SK-N-SH (cell line): ENCODE data around the gene NUP210L. TPM values are rescaled to one million over a fixed set of nuclear protein-coding genes. Genes with fewer than 3 reads are reported as not detected.

Experiments
- CTCF ChIA-PET: fragments of 300-600, 350-600 bp; formaldehyde crosslinking; extraction: SDS; loops from one replicate; lab custom pipeline; 2021; lab: Yijun Ruan, JAX
- POLR2A ChIA-PET: fragments of 350-600 bp; sonication (Branson Sonifier 250); formaldehyde crosslinking; extraction: SDS; loops from one replicate; lab custom pipeline; 2020; ENCODE audit warnings: antibody characterized with exemption, inconsistent platforms; lab: Yijun Ruan, JAX
- DNase-seq: peaks from one replicate; pipeline ENCODE4 v3.0.0; 2012
- H2AFZ ChIP-seq: fragments of 200-600 bp; sonication (generic); 2 replicates; pipeline ENCODE4 v1.8.1; 2016; ENCODE audit warnings: antibody characterized with exemption, mild to moderate bottlenecking, low read depth
- H3F3A ChIP-seq: fragments of 200-600 bp; sonication (generic); replicated peaks from 2 replicates; pipeline ENCODE3; 2016; ENCODE audit warnings: antibody characterized with exemption, mild to moderate bottlenecking; ENCODE audit not compliant: insufficient read depth
- H3K27ac ChIP-seq, 2 experiments: fragments of 200-500 bp in 1 of 2; fragments of 200-600 bp in 1 of 2; sonication (Bioruptor generic) in 1 of 2; sonication (generic), shearing (Covaris generic) in 1 of 2; 2 replicates each; pipeline versions ENCODE4 v1.5.1 to v1.6.1; 2014 to 2016; ENCODE audit warnings: low read depth in 2 of 2, inconsistent platforms in 1 of 2, low read length in 1 of 2, mild to moderate bottlenecking in 1 of 2, mixed read lengths in 1 of 2
- H3K27me3 ChIP-seq: fragments of 200-600 bp; sonication (generic), shearing (Covaris generic); 2 replicates; pipeline ENCODE4 v1.6.1; 2016; ENCODE audit warnings: mixed run types; ENCODE audit not compliant: insufficient read depth
- H3K36me3 ChIP-seq, 2 experiments: fragments of 200-500 bp in 1 of 2; fragments of 200-600 bp in 1 of 2; sonication (Bioruptor generic) in 1 of 2; sonication (generic) in 1 of 2; replicated peaks in 1 of 2; 2 replicates each; pipeline versions ENCODE3 to v1.5.1; 2014 to 2016; ENCODE audit warnings: low read length in 1 of 2, mild to moderate bottlenecking in 1 of 2; ENCODE audit not compliant: insufficient read depth in 2 of 2, control insufficient read depth in 1 of 2
- H3K4me1 ChIP-seq, 2 experiments: fragments of 200-500 bp in 1 of 2; fragments of 200-600 bp in 1 of 2; sonication (Bioruptor generic) in 1 of 2; sonication (generic), shearing (Covaris generic) in 1 of 2; 2 replicates each; pipeline versions ENCODE4 v1.5.1 to v1.6.1; 2014 to 2016; ENCODE audit warnings: low read depth in 1 of 2, low read length in 1 of 2, mixed run types in 1 of 2; ENCODE audit not compliant: insufficient read depth in 2 of 2, control insufficient read depth in 1 of 2
- H3K4me2 ChIP-seq: fragments of 200-600 bp; sonication (generic), shearing (Covaris generic); 2 replicates; pipeline ENCODE4 v1.6.1; 2017; ENCODE audit warnings: mixed run types
- H3K4me3 ChIP-seq, 2 experiments: fragments of 200-500 bp in 1 of 2; fragments of 200-600 bp in 1 of 2; sonication (Bioruptor generic) in 1 of 2; sonication (generic), shearing (Covaris generic) in 1 of 2; 2 replicates each; pipeline versions ENCODE4 v1.5.1 to v1.8.1; 2014 to 2016; ENCODE audit warnings: low read depth in 2 of 2, inconsistent platforms in 1 of 2, low read length in 1 of 2, mild to moderate bottlenecking in 1 of 2, mixed read lengths in 1 of 2, moderate library complexity in 1 of 2
- H3K79me2 ChIP-seq: fragments of 200-600 bp; sonication (generic); 2 replicates; pipeline ENCODE4 v1.8.1; 2017; ENCODE audit warnings: mild to moderate bottlenecking; ENCODE audit not compliant: insufficient read depth
- H3K9ac ChIP-seq: fragments of 200-600 bp; sonication (generic); 2 replicates; pipeline ENCODE4 v1.6.1; 2017; ENCODE audit warnings: mixed run types
- H3K9me2 ChIP-seq: fragments of 200-600 bp; sonication (generic); 2 replicates; pipeline ENCODE4 v1.6.1; 2017; ENCODE audit warnings: mixed run types
- H3K9me3 ChIP-seq: fragments of 200-600 bp; sonication (generic); 2 replicates; pipeline ENCODE4 v1.6.1; 2017; ENCODE audit warnings: mixed run types, mild to moderate bottlenecking, moderate library complexity
- H4K20me1 ChIP-seq: fragments of 200-600 bp; sonication (generic); 2 replicates; pipeline ENCODE4 v1.6.1; 2017; ENCODE audit warnings: mild to moderate bottlenecking, mixed run types; ENCODE audit not compliant: insufficient read depth
- CHD2 ChIP-seq: fragments of 150-350 bp; IDR thresholded peaks from 2 replicates; pipeline ENCODE4 v1.6.1; 2018; ENCODE audit warnings: low read length; ENCODE audit not compliant: partially characterized antibody
- CTCF ChIP-seq: fragments of 200-600 bp; sonication (generic); IDR thresholded peaks from 2 replicates; pipeline ENCODE4 v1.6.1; 2017; ENCODE audit warnings: antibody characterized with exemption, mild to moderate bottlenecking, moderate library complexity
- ELF1 ChIP-seq: IDR thresholded peaks from 2 replicates; pipeline ENCODE4 v1.4.0; 2012
- EP300 ChIP-seq, 2 experiments: IDR thresholded peaks; 2 replicates each; pipeline versions ENCODE4 v1.4.0 to v1.6.1; 2012; ENCODE audit warnings: borderline replicate concordance in 1 of 2, low read depth in 1 of 2, low read length in 1 of 2
- EZH2phosphoT487 ChIP-seq: fragments of 200-600 bp; sonication (generic); IDR thresholded peaks from 2 replicates; pipeline ENCODE4 v1.6.1; 2017; ENCODE audit warnings: low read depth, mixed run types, mild to moderate bottlenecking, antibody characterized with exemption, moderate library complexity, borderline replicate concordance
- FOSL2 ChIP-seq: IDR thresholded peaks from 2 replicates; pipeline ENCODE4 v1.4.0; 2012; ENCODE audit warnings: low read depth, mild to moderate bottlenecking, moderate library complexity, borderline replicate concordance
- FOXJ3 ChIP-seq: sonication (generic); formaldehyde crosslinking; IDR thresholded peaks from 2 replicates; pipeline ENCODE4 v1.5.1; 2020; ENCODE audit warnings: mild to moderate bottlenecking, missing genetic modification reagents
- GABPA ChIP-seq: IDR thresholded peaks from 2 replicates; pipeline ENCODE4 v1.4.0; 2012; ENCODE audit warnings: low read depth, mild to moderate bottlenecking
- GATA2 ChIP-seq: sonication (generic); formaldehyde crosslinking; IDR thresholded peaks from 2 replicates; pipeline ENCODE4 v1.5.0; 2020; ENCODE audit warnings: mild to moderate bottlenecking, missing genetic modification reagents
- IRF3 ChIP-seq: fragments of 150-350 bp; IDR thresholded peaks from 2 replicates; pipeline ENCODE4 v1.6.1; 2016; ENCODE audit warnings: mild to moderate bottlenecking, low read depth, low read length
- MEF2A ChIP-seq: IDR thresholded peaks from 2 replicates; pipeline ENCODE4 v1.4.0; 2012; ENCODE audit warnings: low read depth, borderline replicate concordance
- NRF1 ChIP-seq: IDR thresholded peaks from 2 replicates; pipeline ENCODE4 v1.6.1; 2012; ENCODE audit warnings: low read depth, mild to moderate bottlenecking, low read length
- PBX3 ChIP-seq: IDR thresholded peaks from 2 replicates; pipeline ENCODE4; 2012
- RAD21 ChIP-seq: IDR thresholded peaks from 2 replicates; pipeline ENCODE4 v1.6.1; 2012; ENCODE audit warnings: mild to moderate bottlenecking, low read length
- RCOR1 ChIP-seq: fragments of 150-350 bp; IDR thresholded peaks from 2 replicates; pipeline ENCODE4 v1.6.1; 2017; ENCODE audit warnings: antibody characterized with exemption, low read length
- RXRA ChIP-seq: IDR thresholded peaks from 2 replicates; pipeline ENCODE4 v1.4.0; 2012; ENCODE audit warnings: low read depth, mild to moderate bottlenecking, borderline replicate concordance
- SIN3A ChIP-seq: IDR thresholded peaks from 2 replicates; pipeline ENCODE4 v1.6.1; 2012; ENCODE audit warnings: low read depth, mild to moderate bottlenecking, low read length, moderate library complexity, borderline replicate concordance
- SMC3 ChIP-seq: IDR thresholded peaks from 2 replicates; pipeline ENCODE4 v1.6.1; 2012; ENCODE audit warnings: low read depth, low read length, improper control_type of control experiment
- TAF1 ChIP-seq: IDR thresholded peaks from 2 replicates; pipeline ENCODE4 v1.6.1; 2012; ENCODE audit warnings: low read depth, mild to moderate bottlenecking, low read length, moderate library complexity, borderline replicate concordance
- TCF12 ChIP-seq: IDR thresholded peaks from 2 replicates; pipeline ENCODE4 v1.4.0; 2012
- WGBS: methylation state at CpG from one replicate; pipeline ENCODE4 v1.1.6; 2017; ENCODE audit warnings: low lambda C conversion rate; 5-methylcytosine and 5-hydroxymethylcytosine counted together
- polyA plus RNA-seq, 3 experiments: library from polyadenylated mRNA; depleted of rRNA; stranded (reverse); fragments of >200 nt; gene quantifications; 2 replicates each; pipeline ENCODE4 v1.2.3, GENCODE V29; 2012

The NUP210L gene
- polyA plus RNA-seq, 1 of the 3 experiments (the other 2 are of a cell fraction): not detected

GRCh38 chr1:153951801-153952200, 203.1 kb downstream of the NUP210L start:
- H3K9me3 ChIP-seq: no peaks in the 10 kb centered on the region
- H3K27ac ChIP-seq: no peak overlapping the region
- peaks cover 2 to 22% of the 10 kb centered on the region in 2 experiments; a peak in 3 of 4 replicates for H3K4me1 ChIP-seq
- H4K20me1 ChIP-seq: peaks cover 30% of the 10 kb centered on the region
- no peak overlapping the region for H3K4me2 ChIP-seq
- CTCF ChIA-PET: no interaction called here
- peaks cover 48% of the 10 kb centered on the region for H3K79me2 ChIP-seq
- no peaks in the 10 kb centered on the region for H3K27me3 ChIP-seq
- H3K9ac ChIP-seq: no peak overlapping the region
- no peak overlapping the region for H2AFZ ChIP-seq
- TF ChIP-seq EZH2phosphoT487 (no peak), TCF12 (no peak), SIN3A (no peak), NRF1 (no peak), FOXJ3 (CRISPR knock-in tag) (no peak), ELF1 (no peak), MEF2A (no peak), CHD2 (no peak), GATA2 (no peak), PBX3 (no peak), RCOR1 (no peak), EP300 (IDR thresholded peaks at IDR 0.05; ENCODE audit: borderline replicate concordance in 1 of 2, low read depth in 1 of 2, low read length in 1 of 2) (no peak), RAD21 (no peak), CTCF (no peak), TAF1 (no peak), IRF3 (no peak), GABPA (no peak), SMC3 (no peak), RXRA (no peak), FOSL2 (no peak)
- no peak overlapping the region for H3K4me3 ChIP-seq
- H3F3A ChIP-seq: peaks cover 7% of the 10 kb centered on the region
- H3K36me3 ChIP-seq: peaks cover 9 to 64% of the 10 kb centered on the region in 2 experiments
- WGBS: 92% methylated on average over 2 of the region's 2 CpGs
- POLR2A ChIA-PET: no interaction called here
- no peak for DNase-seq
- H3K9me2 ChIP-seq: no peaks in the 10 kb centered on the region
